COLO668 (cell line): Measurements from ENCODE around the gene CLBA1.

Experiments used
- DNase-seq: peaks from one replicate; lab custom pipeline; 2025; ENCODE audit not compliant: unreplicated experiment; lab: John Stamatoyannopoulos, UW

Gene CLBA1

GRCh38 chr14:105005329-105005928, 19.8 kb downstream of the CLBA1 start:
- no peak for DNase-seq

DNA sequence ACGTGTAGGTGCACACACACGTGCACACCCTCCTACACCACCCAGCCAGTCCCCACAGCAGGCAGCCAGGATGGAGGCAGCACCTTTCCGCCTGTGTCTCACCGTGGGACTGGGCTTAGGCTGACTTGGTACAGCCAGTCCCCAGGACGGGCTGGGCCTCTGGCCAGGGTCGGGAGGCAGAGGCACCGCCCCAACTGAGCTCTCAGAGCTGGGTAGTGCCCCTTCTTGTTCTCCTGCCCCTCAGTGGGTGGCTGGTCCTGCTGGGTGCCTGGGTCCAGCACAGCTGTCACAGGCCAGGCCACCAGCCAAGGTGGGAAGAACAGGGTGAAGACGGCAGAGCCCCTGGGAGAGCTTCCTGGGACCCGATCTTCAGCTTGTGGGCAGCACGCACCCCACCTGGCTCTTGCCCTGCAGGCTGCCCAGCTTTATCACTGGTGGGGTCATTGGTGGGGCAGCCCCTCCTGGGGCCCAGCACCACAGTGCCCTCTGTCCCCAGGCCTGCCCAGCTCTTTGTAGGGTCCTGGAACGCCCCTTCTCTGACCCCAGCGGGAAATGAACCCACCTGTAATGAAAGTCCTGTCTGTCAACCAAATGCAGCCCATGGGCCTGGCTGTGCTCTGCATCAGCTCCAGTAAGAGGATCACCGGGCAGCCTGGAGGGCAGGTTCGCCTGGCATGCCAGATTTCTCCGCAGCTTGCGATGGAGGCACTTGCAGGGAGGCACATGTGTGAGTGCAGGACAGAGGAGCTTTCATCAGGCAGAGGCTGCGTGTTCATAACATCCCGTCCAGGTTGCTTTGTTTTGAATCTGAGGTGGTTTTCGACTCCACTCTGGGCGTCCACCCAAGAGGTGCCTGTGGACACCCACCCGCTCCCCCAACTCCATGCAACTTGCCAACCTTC, 20.6 kb downstream of the CLBA1 start:
- no peak for DNase-seq

DNA sequence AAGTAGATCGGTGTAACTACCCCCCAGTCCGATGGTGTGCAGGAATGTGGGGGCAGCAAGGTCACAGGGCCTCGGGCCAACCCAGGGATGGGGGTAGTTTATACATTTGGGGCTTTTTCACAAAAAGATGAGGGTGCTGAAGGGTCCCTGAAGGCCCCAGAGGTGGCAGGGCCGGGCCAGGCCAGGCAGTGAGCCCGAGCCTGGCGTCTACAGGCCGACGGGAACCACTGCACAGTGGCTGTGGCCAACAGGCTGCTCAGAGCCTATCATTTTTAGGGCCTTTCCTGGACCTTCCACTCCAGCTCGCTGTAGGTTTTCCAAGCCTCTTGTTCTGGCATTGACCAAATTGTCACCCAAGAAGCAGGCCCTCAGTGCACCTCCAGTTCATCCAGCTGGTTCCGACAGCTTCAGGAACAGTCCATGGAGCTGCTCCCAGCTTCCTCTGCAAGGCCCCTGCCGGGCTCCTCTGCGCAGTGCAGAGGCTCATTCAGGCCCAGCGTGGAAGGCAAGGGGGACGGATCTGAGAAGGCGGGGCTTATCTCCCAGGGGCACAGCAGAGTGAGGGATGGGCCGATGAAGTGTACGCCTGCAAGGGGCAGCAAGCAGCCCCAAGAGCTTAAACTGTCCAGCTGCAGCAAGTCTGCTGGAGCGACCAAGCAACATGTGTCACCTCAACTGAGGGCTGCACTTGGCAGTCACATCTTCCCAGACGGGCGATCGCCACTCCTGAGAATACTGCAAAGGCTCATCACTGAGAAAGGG, 21.4 kb downstream of the CLBA1 start:
- no peak for DNase-seq

DNA sequence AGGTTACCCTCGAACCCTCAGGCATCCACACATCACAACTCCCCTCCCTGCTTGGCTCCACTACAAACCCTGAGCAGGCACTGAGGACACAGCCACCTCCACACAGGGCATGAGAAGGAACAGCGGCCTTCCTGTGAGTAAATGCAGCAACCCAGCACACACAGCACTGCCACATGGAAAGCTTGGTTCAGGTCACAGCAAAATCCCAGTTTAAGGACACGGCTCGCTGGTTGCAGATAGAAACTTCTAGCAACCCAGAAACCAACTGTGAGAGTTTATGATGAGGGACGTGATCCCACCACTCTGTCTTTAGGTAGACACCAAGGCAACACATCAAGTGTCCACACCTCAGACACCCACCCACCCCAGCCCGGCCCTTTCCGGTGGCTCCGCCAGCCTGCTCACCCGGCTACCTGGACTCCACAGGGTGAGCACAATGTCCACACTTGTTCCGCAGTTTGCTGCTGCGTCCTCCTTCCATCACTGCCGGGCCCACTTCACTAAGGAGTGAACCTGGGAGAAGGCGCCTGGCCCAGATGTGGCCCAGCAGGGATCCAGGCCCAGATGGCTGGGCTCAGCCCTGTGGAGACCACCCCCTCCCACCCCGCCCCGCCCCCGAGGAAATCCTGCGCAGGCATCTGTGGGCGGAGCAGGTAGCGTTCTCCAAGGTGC, 22.1 kb downstream of the CLBA1 start:
- no peak for DNase-seq

GRCh38 chr14:105010106-105010505, 24.5 kb downstream of the CLBA1 start:
- DNase-seq = no peak

DNA sequence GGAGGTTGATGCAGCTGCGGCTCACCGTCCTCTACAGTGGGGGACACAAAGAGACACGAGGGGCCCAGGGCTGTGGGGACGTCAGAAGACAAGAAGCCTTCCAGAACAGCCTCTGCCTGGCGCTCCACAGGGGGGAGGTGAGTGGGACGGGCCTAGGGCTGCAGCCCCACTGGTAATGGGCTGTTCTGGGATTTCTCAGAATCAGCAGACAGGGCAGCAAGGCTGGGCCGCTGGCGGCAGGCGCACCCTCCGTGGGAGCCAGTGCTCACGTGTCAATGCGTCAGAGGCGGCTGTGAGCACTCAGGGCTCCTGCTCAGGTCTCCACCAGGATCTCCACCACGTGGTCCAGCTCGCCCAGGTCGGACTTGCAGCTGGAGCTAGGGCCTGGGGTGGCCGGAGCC, 25.3 kb downstream of the CLBA1 start:
- no peak for DNase-seq

- no peak for DNase-seq
These were observed 25.9 kb downstream of the CLBA1 start for GRCh38 chr14:105011312-105011990.

DNA sequence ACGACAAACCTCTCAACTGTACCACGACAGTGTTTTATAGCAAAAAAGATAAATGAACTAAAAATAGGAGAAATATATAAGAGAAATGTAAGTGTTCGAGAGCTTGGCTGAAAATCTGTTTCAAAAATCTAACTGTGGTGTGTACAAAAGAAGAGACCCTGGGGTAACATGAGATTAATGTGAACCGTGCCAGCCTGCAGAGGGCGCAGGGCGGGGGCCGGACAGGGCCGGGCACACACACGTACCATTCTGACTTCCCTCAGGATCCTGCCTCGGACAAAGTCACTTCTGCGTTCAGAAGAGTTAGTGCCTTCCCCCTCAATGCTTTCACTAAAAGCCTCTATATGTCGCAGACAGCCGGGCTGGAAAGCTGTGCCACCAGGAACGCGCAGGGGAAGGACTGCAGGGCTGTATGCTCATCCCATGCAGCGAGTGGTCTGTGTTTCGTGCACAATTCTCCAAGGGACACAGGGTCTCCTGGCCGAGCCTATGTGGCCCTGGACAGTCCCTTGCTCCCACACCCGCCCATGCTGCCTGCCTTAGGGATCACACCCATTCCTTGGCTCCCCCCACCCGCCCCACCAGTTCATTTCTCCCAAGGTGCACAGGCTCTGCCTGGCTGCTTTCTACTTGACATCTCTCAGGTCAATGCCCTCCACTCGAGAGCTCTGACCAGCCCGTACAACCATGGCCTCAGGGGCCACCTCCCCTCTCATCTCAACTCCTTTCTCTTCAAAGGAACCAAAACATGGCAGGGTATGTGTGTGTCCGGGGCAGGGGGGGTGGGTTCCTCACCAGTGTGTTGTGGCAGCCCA, 26.8 kb downstream of the CLBA1 start:
- no peak for DNase-seq

- DNase-seq = peak; percentile 30
These were observed 27.7 kb downstream of the CLBA1 start for GRCh38 chr14:105013150-105013785.

GRCh38 chr14:105014032-105014431, 28.4 kb downstream of the CLBA1 start:
- no peak for DNase-seq

- DNase-seq = no peak
These were observed 29.0 kb downstream of the CLBA1 start for GRCh38 chr14:105014631-105015030.

DNA sequence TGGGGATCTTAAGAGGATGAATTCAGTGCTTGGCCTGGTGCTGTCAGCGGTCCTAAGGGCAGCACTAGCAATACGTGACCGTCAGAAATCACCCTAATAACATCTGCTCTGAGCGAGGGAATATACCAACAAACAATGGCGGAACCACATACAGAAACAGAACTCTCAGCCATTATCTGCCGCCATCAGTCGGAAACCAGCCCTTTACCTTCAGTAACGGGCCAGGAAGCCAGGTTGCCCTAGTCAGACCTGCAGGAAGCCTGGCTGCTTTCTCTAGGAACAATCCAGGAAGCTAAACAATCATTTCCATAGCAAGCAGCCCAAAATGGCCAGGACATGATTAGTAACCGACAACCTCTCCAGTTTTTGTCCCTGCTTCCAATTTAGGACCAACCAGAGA, 29.7 kb downstream of the CLBA1 start:
- no peak for DNase-seq

GRCh38 chr14:105015905-105016304, 30.3 kb downstream of the CLBA1 start:
- no peak for DNase-seq

DNA sequence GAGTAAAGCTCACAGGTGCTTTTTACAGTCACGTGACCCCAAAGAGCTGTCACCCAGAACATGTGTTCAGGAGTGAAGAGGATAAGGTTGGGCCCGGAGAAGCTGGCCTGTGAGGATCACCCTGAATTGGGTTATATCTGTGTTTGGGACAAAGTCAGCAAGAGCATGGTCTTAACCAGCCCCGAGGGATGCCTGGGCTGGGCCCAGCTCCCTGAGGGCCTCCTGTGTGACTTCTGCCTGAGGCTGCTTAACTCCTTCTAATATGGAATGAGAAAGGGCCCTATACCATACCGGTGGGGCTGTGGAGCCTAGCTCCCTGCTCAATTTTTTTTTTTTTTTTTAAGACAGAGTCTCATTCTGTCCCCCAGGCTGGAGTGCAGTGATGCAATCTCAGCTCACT, 32.8 kb downstream of the CLBA1 start:
- no peak for DNase-seq

DNA sequence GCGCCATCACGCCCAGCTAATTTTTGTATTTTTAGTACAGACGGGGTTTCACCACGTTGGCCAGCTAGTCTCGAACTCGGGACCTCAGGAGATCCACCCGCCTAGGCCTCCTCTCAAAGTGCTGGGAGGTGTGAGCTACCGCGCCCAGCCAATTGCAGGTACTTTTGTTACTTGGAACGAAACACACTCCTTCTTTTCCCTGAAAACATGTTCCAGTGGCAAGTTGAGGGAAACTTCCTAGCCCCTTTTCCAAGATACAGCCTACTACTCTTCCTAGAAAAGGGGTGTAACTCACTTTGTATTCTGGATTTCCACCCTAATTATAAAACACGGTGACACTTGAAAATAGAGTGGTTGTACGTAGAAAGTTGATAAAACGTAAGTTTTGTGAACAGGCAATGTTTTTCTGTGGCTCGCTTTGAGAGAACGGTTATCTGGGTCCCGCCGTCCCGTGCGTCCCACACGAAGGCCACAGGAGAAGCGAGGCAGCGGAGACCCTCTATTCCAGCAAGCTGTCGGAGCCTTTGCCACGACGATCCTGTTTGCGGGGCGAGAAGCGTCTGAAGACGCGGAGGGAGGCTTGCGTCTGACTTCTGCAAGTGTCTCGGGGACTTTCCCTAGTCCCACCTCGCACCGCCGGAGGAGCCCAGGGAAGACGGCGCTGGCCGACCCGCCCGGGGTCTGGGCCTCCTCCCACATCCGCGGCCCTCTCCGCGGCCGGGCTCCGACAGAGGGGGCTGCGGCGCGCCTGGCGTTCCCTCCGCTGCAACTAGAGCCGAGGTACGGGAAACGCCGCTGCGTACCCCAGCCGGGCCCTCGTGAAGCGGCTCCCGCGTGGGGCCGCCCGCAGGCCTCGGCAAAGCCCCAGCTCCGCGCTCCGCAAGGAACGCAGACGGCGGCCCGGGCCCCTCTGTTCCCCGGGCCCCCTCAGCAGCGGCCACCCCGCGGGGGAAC, 34.5 kb downstream of the CLBA1 start:
- peak; percentile 68 for DNase-seq

DNA sequence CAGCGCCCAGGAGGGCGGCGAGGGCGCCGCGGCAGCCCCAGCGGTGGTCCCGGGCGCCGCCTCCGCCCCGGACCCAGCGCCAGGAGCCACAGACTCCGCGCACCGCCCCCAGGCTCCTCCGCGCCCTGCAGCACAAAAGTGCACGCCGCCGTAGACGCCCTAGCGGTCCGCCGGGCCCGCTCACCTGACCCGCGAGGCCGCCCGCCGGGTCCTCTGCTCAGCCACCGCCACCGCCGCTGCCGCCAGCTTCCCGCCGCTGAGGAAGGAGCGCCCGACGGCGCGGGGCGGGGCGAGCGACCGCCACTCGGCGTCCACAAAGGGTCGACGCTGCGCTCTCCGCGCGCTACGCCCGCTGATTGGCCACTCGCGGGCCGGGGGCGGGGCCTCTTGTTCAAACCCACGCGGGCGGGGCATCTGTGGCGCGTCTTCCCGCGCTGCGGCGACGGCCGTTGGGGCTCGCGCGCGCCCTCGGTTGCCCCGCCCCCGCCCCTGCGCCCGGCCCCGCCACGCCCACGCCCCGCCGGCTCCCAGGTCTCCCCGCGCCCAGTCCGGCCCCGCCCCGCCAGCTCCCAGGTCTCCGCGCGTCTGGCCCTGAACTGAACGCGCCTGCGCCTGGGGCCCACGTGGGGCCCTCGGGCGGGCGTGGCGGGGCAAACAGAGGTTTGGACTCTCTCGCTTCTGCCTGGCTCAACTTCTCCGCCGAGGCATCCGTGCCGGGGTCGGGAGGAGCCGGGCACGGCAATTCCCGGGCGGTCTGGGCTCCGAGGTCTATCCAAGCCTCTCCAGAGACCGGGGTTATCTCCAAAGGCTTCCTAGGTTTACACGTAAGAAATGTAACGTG, 35.4 kb downstream of the CLBA1 start, which contains the start of gene CDCA4:
CDCA4 (minus strand) TSS at position 269 of the 841 bp plus-strand sequence. CDS start 9,154 bp downstream, outside the sequence.
- DNase-seq = peak; percentile 100

DNA sequence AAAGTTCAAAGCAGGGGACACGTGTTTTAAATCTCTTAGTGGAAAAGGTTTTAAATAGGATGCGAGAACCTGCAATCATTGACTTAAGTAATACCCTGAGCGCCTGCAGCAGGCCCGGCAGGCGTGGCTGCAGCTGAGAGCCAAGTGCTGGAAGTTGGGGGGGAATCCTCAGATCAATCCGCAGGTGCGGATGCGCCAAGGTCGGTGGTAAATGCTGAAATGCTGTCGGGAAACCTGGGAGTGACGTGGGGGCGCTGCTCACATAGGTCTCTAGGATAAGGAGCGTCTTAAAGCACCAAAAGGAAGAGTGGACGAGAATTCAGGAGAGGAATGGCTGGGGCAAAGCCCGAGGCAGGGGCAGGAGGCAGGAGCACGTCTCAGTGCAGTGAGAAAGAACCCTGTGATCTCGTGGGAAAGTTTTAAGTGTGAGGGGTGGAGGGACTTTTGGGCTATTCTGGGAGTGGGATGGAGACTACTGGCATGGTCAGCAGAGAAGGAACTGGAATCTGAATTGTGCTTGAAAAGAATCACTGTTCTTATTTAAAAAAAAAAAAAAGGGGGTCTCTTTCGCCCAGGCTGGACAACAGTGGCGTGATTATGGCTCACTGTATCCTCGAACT, 36.2 kb downstream of the CLBA1 start:
- peak; percentile 76 for DNase-seq
